ENCODE data around the gene PTPRT.

PTPRT gene

GRCh38 chr20:42594659-42595058, 595.0 kb downstream of the PTPRT start:
- no peak overlapping the region for H3K4me3 ChIP-seq (ENCODE audit: low read depth, low read length)
- H3K9me3 ChIP-seq (ENCODE audit: control insufficient read depth, insufficient read depth, low read depth, low read length) = no peaks in the 10 kb centered on the region
- ChIA-PET POLR2A (no interaction called here), CTCF (no interaction called here)
- no peaks in the 10 kb centered on the region for H3K36me3 ChIP-seq (ENCODE audit: control insufficient read depth in 2 of 2, insufficient read depth in 1 of 2, low read length in 2 of 2)
- no peak overlapping the region for H3K27ac ChIP-seq (ENCODE audit: extremely low read depth, low read depth, low read length)
- TF ChIP-seq ZNF211 (tag by site-specific recombination; IDR thresholded peaks at IDR 0.05; ENCODE audit: low read depth) = no peak
- no peak for TF ChIP-seq ZNF155 (tag by site-specific recombination; IDR thresholded peaks at IDR 0.05)
- TF ChIP-seq ZBTB7A (tag by site-specific recombination; IDR thresholded peaks at IDR 0.05; ENCODE audit: low read depth) = no peak
- no peak for TF ChIP-seq ZNF19 (tag by site-specific recombination; IDR thresholded peaks at IDR 0.05; ENCODE audit: low read depth)
- TF ChIP-seq, protein P1, sequence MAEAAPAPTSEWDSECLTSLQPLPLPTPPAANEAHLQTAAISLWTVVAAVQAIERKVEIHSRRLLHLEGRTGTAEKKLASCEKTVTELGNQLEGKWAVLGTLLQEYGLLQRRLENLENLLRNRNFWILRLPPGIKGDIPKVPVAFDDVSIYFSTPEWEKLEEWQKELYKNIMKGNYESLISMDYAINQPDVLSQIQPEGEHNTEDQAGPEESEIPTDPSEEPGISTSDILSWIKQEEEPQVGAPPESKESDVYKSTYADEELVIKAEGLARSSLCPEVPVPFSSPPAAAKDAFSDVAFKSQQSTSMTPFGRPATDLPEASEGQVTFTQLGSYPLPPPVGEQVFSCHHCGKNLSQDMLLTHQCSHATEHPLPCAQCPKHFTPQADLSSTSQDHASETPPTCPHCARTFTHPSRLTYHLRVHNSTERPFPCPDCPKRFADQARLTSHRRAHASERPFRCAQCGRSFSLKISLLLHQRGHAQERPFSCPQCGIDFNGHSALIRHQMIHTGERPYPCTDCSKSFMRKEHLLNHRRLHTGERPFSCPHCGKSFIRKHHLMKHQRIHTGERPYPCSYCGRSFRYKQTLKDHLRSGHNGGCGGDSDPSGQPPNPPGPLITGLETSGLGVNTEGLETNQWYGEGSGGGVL (tag by site-specific recombination; IDR thresholded peaks at IDR 0.05) = no peak
- no peak for TF ChIP-seq ZNF639 (tag by site-specific recombination; IDR thresholded peaks at IDR 0.05)
- no peak for TF ChIP-seq SETDB1 (IDR thresholded peaks at IDR 0.05; ENCODE audit: insufficient read length, low read length)
- no peak for TF ChIP-seq ZNF48 (tag by site-specific recombination; IDR thresholded peaks at IDR 0.05)
- no peak for TF ChIP-seq ZFHX2 (tag by site-specific recombination; conservative IDR thresholded peaks at IDR 0.05)
- no peak for TF ChIP-seq FEZF1 (tag by site-specific recombination; IDR thresholded peaks at IDR 0.05)
- TF ChIP-seq GLIS1 (tag by site-specific recombination; IDR thresholded peaks at IDR 0.05) = no peak
- no peak for TF ChIP-seq ZNF626 (tag by site-specific recombination; IDR thresholded peaks at IDR 0.05)
- TF ChIP-seq ZNF544 (tag by site-specific recombination; IDR thresholded peaks at IDR 0.05) = no peak
- TF ChIP-seq ZNF140 (tag by site-specific recombination; IDR thresholded peaks at IDR 0.05) = no peak
- no peak for TF ChIP-seq PBX3 (CRISPR knock-in tag; IDR thresholded peaks at IDR 0.05)
- TF ChIP-seq, protein P2, sequence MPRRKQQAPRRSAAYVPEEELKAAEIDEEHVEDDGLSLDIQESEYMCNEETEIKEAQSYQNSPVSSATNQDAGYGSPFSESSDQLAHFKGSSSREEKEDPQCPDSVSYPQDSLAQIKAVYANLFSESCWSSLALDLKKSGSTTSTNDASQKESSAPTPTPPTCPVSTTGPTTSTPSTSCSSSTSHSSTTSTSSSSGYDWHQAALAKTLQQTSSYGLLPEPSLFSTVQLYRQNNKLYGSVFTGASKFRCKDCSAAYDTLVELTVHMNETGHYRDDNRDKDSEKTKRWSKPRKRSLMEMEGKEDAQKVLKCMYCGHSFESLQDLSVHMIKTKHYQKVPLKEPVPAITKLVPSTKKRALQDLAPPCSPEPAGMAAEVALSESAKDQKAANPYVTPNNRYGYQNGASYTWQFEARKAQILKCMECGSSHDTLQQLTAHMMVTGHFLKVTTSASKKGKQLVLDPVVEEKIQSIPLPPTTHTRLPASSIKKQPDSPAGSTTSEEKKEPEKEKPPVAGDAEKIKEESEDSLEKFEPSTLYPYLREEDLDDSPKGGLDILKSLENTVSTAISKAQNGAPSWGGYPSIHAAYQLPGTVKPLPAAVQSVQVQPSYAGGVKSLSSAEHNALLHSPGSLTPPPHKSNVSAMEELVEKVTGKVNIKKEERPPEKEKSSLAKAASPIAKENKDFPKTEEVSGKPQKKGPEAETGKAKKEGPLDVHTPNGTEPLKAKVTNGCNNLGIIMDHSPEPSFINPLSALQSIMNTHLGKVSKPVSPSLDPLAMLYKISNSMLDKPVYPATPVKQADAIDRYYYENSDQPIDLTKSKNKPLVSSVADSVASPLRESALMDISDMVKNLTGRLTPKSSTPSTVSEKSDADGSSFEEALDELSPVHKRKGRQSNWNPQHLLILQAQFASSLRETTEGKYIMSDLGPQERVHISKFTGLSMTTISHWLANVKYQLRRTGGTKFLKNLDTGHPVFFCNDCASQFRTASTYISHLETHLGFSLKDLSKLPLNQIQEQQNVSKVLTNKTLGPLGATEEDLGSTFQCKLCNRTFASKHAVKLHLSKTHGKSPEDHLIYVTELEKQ (tag by site-specific recombination; IDR thresholded peaks at IDR 0.05; ENCODE audit: borderline replicate concordance) = no peak
- no peak for TF ChIP-seq ZSCAN16 (tag by site-specific recombination; IDR thresholded peaks at IDR 0.05)
- H3K4me1 ChIP-seq (ENCODE audit: control insufficient read depth, insufficient read depth, low read length) = no peaks in the 10 kb centered on the region

DNA sequence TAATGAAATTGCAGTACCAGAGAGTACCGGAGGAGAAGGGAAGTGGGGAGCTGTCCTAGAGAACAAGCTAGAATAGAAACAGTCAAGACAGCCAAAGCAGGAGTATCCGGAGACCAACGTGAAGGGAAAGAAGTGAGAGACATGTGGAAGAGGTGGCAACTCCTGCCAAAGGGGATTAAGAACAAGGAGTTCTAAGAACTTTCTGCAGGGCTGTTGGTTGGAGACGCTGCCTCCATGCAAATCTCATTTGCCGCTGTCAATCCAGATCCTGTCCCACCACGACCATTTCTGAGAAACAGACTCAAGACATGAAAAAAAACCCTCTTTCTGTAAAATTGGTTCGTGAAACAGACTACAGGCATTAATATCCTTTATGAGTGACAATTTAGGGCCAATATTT, 595.7 kb downstream of the PTPRT start:
- no peak overlapping the region for H3K27ac ChIP-seq (ENCODE audit: extremely low read depth, low read depth, low read length)
- TF ChIP-seq ZNF645 (tag by site-specific recombination; IDR thresholded peaks at IDR 0.05) = no peak
- no peak for TF ChIP-seq ZNF184 (tag by site-specific recombination; IDR thresholded peaks at IDR 0.05)
- TF ChIP-seq, protein P3, sequence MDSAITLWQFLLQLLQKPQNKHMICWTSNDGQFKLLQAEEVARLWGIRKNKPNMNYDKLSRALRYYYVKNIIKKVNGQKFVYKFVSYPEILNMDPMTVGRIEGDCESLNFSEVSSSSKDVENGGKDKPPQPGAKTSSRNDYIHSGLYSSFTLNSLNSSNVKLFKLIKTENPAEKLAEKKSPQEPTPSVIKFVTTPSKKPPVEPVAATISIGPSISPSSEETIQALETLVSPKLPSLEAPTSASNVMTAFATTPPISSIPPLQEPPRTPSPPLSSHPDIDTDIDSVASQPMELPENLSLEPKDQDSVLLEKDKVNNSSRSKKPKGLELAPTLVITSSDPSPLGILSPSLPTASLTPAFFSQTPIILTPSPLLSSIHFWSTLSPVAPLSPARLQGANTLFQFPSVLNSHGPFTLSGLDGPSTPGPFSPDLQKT (IDR thresholded peaks at IDR 0.05; ENCODE audit: borderline replicate concordance, low read depth, low read length) = no peak
- TF ChIP-seq, protein P1 (tag by site-specific recombination; IDR thresholded peaks at IDR 0.05) = no peak
- ChIA-PET CTCF (no interaction called here), POLR2A (no interaction called here)
- no peaks in the 10 kb centered on the region for H3K9me3 ChIP-seq (ENCODE audit: control insufficient read depth, insufficient read depth, low read depth, low read length)
- no peaks in the 10 kb centered on the region for H3K36me3 ChIP-seq (ENCODE audit: control insufficient read depth in 2 of 2, insufficient read depth in 1 of 2, low read length in 2 of 2)
- no peaks in the 10 kb centered on the region for H3K4me1 ChIP-seq (ENCODE audit: control insufficient read depth, insufficient read depth, low read length)
- no peak overlapping the region for H3K4me3 ChIP-seq (ENCODE audit: low read depth, low read length)
